Smooth muscle cell of the brain vasculature (primary cell): ENCODE data around the gene KCTD11.

Experiments
- DNase-seq: peaks from one replicate; pipeline ENCODE4 v3.0.0-alpha.2; 2012; ENCODE audit warnings: low read depth, low spot score

The KCTD11 gene

DNA sequence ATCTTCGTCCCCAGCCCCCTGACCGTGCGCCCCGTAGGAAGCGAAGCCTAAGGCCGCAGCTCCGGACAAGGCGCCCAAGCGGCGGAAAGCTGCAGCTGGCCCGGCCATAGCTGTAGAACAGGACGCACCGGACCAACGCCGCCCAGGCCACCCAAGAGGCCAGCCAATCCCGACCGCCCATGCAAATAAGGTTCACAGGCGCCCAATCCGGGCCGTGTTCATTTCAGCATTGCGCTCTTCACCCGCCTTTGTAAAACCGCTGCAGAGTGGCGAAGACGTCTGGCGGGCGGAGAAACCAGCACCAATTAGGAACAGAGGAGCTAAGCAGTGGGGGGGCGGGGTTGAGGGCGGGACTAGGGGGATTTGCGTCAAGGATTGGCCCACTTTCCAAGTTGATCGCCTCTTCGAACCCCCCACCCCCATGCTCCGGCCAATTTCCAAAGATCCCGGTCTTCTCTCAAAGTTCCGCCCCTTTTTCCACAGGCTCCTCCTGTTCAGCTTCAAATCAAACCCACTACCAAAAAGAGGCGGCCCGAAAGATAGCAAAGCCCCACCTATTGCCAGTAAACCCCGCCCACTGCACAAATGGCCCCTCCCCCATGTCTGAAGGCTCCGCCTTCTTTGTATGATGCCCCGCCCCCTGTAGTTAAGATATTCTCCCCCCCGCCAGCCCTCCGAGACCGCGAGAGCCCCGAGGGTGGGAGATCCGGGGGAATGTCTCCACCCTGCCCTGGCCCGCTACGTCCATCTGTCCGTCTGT lies 52.2 kb downstream of the KCTD11 start, which contains the start of gene TMEM256:
Gene TMEM256, minus strand, starts transcription at position 121 of the 760 bp plus-strand sequence. Its CDS starts 13 bp downstream, at position 108.
- peak; percentile 99 for DNase-seq
